Middle frontal gyrus (tissue), 1 donor: ENCODE data around the gene REL.
"Not testable (repeated sequence)": the region's sequence is repeated elsewhere in the genome, so short reads cannot be mapped to it uniquely, and the experiment has no call there.

ENCODE experiments used
- DNase-seq: peaks from one replicate; pipeline ENCODE4 v3.0.0-alpha.2; 2015; ENCODE audit warnings: low spot score; ENCODE audit errors: extremely low spot score

REL gene

DNA sequence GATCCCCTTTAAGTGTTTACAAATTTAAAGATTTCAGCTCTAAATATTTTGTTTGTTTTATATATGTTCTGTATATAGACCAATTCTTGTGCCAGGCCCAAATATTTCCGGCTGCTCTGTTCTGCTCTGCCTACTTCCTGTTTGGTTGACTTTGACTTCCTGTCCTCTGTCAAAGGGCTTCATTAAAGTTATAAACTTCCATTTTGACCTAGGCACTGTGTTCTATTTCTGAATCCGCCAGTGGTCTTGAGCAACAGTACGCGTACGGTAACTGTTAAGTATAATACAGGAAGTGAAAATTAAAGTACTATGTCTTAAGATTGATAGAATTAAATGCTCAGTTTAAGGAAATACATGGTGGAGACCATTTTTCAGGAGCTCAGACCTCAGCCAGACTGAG, 13.5 kb upstream of the REL start:
- no peak for DNase-seq

DNA sequence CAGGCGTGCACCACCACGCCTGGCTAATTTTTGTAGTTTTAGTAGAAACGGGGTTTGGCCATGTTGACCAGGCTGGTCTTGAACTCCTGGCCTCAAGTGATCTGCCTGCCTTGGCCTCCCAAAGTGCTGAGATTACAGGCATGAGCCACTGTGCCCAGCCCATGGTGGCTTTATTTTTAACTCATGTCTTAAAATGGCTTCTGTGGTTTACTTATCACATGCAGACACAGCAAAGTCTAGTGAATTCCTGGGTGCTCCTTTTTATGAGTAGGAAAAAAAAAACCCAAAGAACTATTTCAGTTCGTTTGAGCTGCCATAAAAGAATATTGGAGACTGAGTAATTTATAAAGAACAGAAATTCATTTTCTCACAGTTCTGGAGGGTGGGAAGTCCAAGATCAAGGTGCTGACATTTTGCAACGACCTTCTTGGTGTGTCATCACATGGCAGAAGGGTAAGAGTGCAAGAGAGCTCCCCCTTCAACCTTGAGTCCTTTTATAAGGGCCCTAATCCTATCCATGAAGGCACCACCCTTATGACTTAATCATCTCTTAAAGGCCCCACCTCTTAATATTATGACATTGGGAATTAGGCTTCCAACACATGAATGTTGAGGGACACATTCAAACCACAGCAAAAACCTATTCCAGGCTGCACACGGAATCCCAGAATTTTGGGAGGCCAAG, 12.6 kb upstream of the REL start:
- no peak for DNase-seq

DNA sequence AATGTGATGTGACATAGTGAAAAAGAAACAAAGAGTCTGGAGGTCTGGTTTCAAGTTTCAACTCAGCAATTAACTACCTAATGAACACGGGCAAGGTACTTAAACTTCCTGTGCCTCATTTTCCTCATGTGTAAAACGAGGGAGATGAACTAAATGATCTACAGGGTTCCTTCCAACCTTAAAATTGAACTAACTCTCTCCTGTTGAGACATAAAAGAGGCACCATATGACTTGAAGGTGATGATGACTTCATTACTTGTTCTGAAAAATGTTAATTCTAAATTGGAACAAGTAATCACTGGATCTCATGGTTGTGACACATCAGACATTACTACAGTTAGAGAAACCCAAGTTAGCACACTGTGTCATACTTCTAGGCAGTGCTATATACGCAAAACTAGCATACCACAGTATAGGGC, 8.9 kb upstream of the REL start:
- DNase-seq = no peak

DNA sequence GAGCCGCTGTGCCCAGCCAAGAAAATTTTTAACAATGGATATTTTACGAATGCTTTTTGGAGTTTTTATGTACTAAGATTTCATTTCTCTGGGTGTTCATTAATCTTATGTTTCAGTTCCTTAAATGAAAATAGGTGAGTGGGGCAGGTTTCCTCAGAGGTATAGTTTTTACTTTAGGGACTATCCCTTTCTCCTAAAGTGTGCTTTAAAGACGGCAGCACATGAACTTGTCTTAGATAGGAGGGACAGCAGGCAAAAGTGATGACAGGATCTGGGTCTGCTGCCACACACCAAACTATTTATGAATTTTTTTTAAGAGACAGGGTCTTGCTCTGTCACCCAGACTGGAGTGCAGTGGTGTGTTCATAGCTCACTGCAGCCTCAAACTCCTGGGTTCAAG, 8.0 kb upstream of the REL start:
- DNase-seq = no peak

DNA sequence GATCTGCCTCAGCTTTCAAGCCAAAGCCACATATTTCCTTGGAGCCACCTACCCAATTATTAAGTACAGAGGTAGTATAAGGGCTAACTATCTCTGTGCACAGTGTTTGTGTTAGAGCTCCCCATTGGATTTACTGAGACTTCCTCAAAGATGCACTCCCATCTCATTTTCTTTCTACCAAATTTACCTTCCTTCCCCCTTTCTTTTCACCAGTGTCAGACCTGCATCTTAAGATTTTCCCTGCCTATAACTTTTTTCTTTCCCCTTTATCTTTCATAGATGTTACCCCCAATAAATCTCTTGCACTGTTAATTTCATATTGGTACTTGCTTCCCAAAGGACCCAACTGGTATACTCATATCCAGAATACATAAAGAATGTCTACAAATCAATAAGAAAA, 5.9 kb upstream of the REL start:
- DNase-seq = no peak

DNA sequence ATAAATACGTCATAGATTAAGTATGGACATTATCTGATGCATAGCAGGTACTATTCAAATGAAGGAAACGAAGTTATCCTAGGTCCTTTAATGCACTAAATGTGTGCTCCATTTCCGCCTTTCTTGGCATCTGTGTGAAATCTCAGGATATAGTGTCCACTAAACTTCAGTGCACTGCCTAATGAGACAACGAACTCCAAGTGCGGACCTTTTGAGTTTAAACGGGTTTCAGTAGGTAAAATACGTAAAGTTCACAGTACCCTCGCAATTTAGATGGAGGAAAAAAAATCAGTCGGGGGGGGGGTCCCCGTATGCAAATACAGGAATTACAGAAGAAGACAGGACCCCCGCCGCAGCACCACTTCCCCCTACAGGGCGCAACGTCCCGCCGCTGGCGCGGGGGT, 729 bp upstream of the REL start:
- DNase-seq = no peak

DNA sequence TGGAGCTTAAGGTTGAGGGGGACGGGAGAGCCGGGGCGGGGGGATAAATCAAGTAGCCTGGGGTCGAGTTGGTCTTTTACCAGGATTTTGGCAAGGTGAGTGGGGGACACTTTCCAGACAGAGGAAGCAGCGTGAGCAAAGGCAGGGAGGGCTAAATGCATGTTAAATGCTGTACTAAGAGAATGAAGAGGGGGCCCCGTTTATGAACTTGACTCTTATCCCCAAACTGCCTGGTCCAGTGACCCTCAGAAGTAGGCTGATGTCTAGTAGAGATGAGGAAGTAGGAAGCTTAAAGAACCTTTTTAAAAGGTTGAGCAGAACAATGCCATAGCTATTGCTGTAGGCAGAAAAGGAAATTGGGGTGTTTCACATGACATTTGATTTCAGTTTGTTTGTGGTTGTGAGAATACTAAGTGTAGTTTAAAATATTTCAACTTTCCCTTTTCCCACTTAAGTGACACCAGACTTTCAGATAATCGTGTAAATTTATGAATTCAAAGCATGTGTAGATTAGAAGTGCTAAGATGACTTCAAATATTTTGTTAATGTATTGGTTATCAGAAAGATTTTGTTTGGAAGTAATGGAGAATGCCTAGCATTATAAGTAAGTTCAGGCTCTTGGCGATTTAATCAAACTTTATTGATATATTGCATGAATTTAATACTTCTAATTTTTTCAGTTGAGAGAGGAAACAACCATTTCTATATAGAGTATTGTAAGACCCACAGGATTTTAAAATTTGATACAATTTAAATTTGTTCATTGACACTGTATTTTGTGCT, 1.8 kb downstream of the REL start:
- no peak for DNase-seq

DNA sequence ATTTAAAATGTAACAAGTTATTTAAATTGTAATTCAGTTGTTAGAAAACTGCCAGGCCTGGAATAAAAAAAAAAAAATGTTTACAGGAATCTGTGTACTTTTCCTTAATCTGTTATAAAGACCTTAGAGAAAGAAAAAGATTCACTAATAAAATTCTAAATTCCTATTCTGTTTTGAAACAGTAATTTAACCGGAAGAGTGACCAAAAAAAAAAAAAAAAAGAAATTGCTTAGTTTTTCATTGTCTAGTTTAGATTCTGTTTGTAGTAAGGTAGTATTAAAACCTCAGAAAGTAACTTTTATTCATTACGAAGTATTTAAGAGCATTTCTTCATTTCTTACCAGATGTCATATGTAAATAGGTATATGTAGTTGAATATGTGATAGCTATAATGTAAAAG, 2.5 kb downstream of the REL start:
- no peak for DNase-seq

DNA sequence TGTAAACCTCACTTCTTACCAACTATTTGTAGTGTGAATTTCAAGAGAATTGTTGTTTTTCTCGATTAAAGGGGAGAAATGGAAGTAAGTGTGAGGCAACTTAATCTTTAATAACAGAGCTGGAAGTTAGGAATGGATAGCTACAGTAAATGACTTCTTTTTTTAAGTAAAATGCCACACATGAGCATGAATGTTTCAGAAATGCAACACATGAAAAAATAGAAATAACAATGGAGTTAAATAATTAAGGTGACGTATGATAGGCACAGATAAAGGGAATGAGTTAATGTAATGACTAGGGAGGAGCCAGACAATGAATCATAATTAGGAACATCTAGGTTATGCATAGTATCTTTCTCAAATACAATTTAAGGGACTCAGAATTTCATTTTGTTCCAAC, 3.4 kb downstream of the REL start:
- no peak for DNase-seq

DNA sequence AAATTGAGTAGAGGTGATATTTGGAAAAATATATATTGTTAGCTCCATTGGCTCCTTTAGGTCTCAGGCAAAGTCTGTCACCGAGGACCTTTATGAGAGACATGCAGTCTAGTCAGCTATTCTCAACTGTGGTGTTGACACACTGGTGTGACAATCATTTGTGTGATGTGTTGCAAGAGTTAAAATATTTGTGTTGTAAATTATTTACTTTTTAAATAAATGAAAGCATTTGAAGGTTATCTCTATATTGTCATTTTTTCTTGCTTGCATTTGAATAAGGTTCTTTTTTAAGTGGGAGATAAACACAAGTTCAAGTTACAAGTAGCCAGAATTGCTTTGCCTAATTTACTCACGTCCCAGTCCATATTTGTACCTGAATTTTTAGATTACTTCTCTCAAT, 4.3 kb downstream of the REL start:
- DNase-seq = no peak

DNA sequence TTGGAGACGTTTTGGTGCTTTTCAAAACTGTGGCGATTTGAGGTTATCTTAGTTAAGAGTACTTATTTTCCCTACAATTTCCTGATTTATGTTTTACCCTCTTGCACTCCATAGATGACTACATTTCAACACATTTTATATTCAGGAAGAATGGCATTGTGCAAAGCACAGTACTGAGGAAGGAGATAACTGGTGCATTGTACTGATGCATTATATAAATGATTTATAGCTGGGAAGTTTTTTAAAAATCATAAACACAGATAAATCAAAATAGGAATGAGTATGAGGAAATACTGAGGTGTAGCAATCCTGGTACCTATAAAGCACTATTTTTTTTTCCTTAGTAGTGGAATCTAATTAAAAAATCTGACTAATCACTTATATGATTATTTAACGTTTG, 5.6 kb downstream of the REL start:
- no peak for DNase-seq

DNA sequence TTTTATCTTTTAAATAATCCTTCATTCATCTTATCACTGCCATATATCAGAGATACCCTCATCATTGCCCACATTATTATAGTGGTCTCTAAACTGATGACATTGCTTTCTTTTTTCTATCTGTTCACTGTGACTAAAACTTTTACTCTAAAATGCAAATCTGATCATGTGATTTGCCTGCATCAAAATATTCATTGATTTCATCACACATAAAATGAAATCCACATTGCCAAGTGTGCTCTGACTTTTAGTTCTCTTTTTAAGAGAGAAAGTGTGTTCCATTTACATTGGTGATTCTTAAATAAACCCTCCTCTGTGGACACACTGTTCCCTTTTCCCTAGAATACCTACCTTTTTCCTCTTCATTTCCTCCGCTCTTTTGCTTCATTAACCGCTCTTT, 7.5 kb downstream of the REL start:
- DNase-seq = no peak

DNA sequence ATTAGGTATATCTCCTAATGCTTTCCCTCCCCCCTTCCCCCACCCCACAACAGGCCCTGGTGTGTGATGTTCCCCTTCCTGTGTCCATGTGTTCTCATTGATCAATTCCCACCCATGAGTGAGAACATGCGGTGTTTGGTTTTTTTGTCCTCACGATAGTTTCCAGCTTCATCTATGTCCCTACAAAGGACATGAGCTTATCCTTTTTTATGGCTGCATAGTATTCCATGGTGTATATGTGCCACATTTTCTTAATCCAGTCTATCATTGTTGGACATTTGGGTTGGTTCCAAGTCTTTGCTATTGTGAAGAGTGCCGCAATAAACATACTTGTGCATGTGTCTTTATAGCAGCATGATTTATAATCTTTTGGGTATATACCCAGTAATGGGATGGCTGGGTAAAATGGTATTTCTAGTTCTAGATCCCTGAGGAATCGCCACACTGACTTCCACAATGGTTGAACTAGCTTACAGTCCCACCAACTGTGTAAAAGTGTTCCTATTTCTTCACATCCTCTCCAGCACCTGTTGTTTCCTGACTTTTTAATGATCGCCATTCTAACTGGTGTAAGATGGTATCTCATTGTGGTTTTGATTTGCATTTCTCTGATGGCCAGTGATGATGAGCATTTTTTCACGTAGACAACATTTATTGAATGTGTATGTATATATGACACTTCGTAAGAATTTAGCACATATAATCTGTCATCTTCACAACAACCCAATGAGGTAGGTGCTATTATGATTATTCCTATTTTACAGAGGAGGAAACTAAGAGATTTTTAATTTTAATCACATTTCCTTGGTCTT, 8.4 kb downstream of the REL start:
- not testable (repeated sequence) for DNase-seq

DNA sequence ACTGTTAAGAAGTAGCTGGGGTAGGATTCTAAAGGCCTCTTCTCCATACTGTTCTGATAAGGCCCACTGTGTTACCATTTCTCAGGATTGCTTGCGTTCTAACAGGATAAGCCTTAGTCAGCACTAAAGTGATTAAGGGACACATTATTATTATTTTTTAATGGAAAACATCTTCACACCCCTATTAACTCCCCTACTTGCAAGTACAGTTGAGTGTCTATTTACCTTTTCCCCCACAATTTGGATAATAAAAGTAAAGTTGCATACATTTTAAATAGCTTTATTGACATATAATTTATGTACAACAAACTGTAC, 9.0 kb downstream of the REL start:
- no peak for DNase-seq

DNA sequence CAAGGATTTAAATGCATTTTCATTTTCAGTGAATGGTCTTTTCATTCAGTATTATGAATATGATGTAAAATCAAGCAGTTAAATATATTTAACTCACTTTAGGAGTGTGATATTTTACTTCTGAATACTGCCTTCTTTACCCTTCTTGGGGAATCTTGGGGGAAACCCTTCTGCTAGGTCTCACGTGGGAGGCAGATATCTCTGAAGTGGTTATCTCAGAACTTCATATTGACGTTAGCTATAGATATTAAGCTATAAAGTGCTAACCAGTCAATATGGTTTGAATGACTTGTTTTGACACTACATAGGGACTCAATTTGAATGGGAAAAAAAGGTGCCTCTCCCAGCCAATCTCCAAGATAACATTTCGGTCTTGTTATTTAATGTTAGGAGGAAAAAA, 9.8 kb downstream of the REL start:
- DNase-seq = no peak

DNA sequence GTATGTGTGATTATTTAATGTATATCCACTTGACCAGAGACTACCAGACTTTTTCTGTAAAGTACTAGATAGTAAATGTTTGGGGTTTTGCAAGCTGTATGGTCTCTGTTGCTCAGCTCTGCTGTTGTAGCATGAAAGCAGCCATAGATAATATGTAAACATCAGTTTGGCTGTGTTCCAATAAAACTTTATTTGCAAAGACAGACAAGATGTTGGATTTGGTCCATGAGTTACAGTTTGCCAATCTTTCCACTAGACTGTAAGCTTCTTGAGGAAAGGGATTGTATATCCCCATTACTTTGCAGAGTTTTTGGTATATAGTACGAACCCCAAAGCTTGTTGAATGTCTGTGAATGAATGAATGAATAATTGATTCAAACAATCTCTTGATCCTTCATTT, 17.2 kb downstream of the REL start:
- DNase-seq = no peak

DNA sequence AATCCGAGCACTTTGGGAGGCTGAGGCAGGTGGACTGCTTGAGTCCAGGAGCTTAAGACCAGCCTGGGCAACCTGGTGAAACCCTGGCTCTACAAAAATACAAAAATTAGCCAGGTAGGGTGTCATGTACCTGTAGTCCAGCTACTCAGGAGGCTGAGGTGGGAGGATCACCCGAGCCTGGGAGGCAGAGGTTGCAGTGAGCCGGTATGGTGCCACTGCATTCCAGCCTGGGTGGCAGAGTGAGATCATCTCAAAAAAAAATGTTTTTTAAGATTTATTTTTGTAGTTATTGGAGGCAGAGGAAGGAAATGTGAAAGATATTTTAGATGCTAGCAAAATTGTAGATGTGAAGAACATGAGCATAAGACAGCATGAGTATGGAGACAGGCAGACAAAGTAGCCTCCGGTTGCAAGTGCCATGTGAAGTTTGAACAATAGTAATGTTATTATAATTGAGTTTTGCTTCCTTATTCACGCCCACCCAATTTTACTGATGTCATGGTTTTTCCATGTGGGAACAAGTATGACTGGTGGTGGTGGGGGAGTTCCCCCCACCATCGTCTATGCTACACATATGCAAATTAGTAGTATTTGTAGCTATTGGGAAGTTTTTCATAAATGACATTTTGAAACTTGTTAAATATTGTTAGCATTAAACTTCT, 18.0 kb downstream of the REL start:
- DNase-seq = no peak

DNA sequence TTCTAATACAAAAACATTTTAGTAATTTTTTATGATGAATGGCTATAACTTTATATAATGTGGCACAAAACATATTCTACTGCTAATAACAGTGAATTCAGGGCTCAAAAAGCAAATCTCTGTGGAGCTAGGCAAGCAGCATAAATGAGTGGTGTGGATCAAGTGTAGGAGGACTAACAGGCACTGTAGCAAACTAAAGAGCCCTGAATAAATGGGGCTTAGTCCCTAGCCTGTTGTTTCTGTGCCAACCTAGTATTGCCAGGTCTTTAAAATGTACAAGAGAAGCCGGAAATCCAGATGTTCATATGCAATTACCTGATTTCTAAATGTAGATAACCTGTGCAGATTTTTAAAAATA, 18.5 kb downstream of the REL start:
- DNase-seq = no peak

DNA sequence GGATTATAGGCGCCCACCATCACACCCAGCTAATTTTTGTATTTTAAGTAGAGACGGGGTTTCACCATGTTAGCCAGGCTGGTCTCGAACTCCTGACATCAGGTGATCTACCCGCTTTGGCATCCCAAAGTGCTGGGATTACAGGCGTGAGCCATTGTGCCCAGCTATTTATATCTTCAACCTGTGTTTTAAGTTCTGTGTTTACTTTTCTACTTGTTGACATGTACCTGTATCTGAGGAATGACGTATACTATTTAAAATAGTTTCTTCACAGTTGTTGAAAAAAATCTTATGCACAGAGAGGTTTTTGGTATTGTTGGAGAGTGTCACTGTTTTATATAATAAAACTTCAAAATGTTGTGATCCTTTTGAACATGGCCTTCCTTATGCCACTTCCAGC, 19.9 kb downstream of the REL start:
- not testable (repeated sequence) for DNase-seq

DNA sequence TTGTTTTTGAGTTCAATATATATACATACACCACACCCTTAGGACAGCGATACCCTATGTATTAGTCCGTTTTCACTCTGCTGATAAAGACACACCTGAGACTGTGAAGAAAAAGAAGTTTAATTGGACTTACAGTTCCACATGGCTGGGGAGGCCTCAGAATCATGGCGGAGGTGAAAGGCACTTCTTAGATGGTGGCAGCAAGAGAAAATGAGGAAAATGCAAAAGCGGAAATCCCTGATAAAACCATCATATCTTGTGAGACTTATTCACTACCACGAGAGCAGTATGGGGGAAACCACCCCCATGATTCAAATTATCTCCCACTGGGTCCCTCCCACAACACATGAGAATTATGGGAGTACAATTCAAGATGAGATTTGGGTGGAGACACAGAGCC, 24.5 kb downstream of the REL start:
- DNase-seq = not testable (repeated sequence)

DNA sequence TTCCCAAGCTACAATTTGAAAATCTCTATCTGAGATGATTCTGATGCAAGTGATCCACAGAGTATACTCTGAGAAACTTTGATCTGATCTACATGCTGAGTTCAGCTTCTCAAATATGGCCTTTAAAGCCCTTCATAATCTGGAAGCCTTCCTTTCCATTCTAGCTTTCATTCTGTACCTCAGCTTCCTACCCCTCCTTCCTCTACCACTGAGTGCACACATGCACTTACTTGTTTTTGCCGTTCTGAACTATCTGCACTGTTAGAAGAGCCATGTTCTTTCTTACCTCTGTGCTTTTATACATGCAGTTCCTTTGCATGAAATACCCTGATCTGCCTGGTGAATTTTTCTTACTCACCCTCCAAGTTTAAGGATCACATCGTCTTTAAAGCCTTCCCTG, 25.0 kb downstream of the REL start:
- no peak for DNase-seq

DNA sequence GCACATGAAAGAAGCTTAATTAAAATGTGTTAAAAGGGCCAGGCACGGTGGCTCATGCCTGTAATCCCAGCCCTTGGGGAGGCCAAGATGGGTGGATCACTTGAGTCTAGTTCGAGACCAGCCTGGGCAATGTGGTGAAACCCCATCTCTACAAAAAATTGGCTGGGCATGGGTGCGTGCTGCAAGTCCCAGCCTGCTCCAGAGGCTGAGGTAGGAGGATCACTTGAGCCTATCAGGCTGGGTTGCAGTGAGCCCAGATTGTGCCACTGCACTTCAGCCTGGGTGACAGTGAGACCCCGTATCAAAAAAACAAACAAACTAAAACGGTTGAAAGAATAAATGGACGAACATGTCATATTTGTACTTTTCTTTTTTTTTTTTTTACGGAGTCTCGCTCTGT, 26.0 kb downstream of the REL start:
- no peak for DNase-seq
